ENCODE measurements around the gene IL4I1. TPM values are rescaled to one million over a fixed set of nuclear protein-coding genes. Genes with fewer than 3 reads are reported as not detected.

The IL4I1 gene
- total RNA-seq, 2 experiments from 2014 or later: 1.4 to 1.7 TPM

DNA sequence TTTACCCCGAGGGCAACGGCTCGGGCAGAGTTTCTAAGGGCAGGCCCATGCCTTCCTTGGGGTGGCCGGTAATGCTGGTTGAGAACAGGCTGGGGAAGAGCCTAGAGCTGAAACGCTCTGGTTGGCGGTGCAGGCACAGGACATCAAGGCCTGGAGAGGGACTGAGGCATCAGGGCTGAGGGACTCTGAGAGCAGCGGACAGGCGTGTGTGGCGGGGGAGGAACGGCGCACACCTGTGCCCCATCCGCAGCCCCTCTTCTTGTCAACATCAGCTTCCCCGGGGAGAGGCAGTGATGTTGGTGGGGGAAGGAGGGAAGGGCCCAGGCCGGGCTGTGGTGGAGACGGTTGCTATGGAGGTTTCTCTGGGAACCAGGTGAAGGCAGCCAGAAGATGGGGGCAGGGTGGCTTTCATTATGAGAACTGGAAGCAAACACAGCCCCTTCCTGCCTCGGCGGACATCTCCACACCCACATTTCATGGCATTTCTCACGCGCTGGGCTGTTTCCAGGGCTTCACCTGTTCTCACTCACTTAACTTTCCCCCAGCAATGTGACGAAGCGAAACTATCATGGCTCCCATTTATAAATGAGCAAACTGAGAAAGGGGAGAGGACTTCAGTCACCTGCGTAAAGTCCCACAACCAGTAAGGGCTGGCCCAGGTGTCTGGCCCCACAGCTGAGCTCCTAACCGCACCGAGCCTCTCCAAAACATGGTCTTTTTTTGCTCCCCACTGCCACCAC, 24.1 kb upstream of the IL4I1 start:
- H3K4me3 Mint-ChIP-seq: no peak overlapping the region
- peaks cover 25% of the 10 kb centered on the region for H3K4me1 Mint-ChIP-seq
- H3K27ac Mint-ChIP-seq: no peak overlapping the region
- no peaks in the 10 kb centered on the region for H3K27me3 Mint-ChIP-seq
- no peak for ATAC-seq (ENCODE audit: low read depth)
- POLR2A ChIA-PET: interaction anchor here (1.4 kb wide), 1 partner anchor 11 kb away, joined by 3 read pairs; no protein-coding TSS in a partner anchor
- no peaks in the 10 kb centered on the region for H3K9me3 Mint-ChIP-seq
- H3K36me3 Mint-ChIP-seq: peaks cover 33% of the 10 kb centered on the region
- DNase-seq: no peak

GRCh38 chr19:49918089-49918488, 21.4 kb upstream of the IL4I1 start:
- Mint-ChIP-seq H3K9me3 (no peaks in the 10 kb centered on the region), H3K4me1 (peaks cover 27% of the 10 kb centered on the region), H3K27me3 (no peaks in the 10 kb centered on the region), H3K27ac (peak overlapping the region; percentile 21), H3K36me3 (peaks cover 39% of the 10 kb centered on the region), H3K4me3 (no peak overlapping the region)
- no peak for ATAC-seq (ENCODE audit: low read depth)
- POLR2A ChIA-PET: interaction anchor here (2.0 kb wide), 1 partner anchor 11 kb away, joined by 8 read pairs; the partner anchor contains the start of genes ATF5 and NUP62
- DNase-seq: no peak

DNA sequence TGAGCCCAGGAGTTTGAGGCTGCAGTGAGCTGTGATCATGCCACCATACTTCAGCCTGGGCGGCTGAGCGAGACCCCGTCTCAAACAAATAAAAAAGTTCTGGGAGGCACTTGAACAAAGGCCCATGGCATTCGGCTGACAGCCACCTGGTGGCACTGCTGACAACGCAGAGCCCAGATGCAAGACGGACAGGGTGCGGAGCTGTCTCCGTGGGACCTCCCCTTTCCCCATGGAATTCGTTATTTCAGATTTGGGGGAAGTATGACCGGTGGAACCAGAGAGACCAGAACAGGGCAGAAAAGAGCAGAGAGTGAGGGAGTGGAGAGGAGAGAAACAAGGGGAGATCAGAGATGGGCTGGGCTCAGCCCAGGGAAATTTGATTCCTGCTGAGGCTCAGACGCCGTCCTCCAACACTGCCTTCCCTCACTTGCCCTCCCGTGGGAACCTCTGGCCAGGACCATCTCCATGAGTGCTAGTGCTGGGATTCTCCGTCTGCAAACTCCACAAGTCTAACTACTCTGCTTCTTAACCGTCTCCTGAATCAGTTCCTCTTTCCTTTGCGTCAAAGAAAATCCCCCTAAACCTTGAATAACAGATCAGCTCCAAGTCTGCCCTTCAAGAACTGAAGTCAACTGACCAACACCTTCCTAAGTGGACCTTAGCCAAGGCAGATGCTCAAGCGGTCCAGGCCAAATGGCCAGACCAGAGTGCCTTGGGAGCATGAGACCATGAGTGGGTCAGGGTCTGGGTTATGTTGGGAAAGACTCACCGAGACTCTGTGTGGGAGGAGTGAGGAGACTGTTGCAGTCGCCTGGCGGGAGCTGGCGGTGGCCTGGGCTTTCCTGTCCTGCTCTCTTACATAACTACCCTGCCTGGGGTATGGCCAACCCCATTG, 20.4 kb upstream of the IL4I1 start:
- Mint-ChIP-seq H3K27me3 (no peaks in the 10 kb centered on the region), H3K4me1 (peaks cover 25% of the 10 kb centered on the region), H3K27ac (no peak overlapping the region), H3K36me3 (peaks cover 43% of the 10 kb centered on the region), H3K9me3 (no peaks in the 10 kb centered on the region), H3K4me3 (no peak overlapping the region)
- ATAC-seq (ENCODE audit: low read depth) (no peak), DNase-seq (no peak)
- POLR2A ChIA-PET: interaction anchor here (2.0 kb wide), 1 partner anchor 12 kb away, joined by 8 read pairs; the partner anchor contains the start of genes ATF5 and NUP62

DNA sequence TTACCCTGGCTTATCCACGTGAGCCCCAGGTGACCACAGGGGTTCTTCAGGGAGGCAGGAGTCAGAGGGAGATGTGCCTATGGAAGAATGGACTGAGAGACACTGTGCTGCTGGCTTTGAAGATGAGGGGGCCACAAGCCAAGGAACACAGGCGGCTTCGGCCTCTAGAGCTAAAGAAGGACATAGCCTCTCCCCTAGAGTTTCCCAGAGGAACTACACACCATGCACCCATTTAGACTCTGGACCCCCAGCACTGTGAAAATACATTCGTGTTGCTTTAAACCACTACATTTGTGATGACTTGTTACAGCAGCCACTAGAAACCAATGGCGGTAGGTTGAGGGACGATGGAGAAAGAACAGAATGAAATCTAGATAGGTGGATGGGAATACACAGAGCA, 18.6 kb upstream of the IL4I1 start:
- Mint-ChIP-seq H3K27ac (peak overlapping the region; percentile 42), H3K9me3 (no peaks in the 10 kb centered on the region), H3K36me3 (peaks cover 36% of the 10 kb centered on the region), H3K27me3 (no peaks in the 10 kb centered on the region), H3K4me3 (no peak overlapping the region), H3K4me1 (peaks cover 19% of the 10 kb centered on the region)
- POLR2A ChIA-PET: interaction anchor here (0.6 kb wide), 1 partner anchor 11 kb away, joined by 8 read pairs; no protein-coding TSS in a partner anchor
- no peak for DNase-seq
- ATAC-seq (ENCODE audit: low read depth): no peak

- no peaks in the 10 kb centered on the region for H3K27me3 Mint-ChIP-seq
These were observed 17.0 kb upstream of the IL4I1 start for GRCh38 chr19:49913720-49914119.

GRCh38 chr19:49912965-49913685, 16.4 kb upstream of the IL4I1 start:
- Mint-ChIP-seq H3K36me3 (peaks cover 39% of the 10 kb centered on the region), H3K9me3 (no peaks in the 10 kb centered on the region), H3K4me1 (peaks cover 16% of the 10 kb centered on the region), H3K4me3 (no peak overlapping the region), H3K27me3 (no peaks in the 10 kb centered on the region), H3K27ac (peak overlapping the region; percentile 13)
- POLR2A ChIA-PET: no interaction called here
- ATAC-seq (ENCODE audit: low read depth): no peak
- DNase-seq: no peak

More at GRCh38 chr19:49913720-49914119, 17.0 kb upstream of the IL4I1 start:
- POLR2A ChIA-PET: no interaction called here
- Mint-ChIP-seq H3K4me3 (no peak overlapping the region), H3K9me3 (no peaks in the 10 kb centered on the region), H3K36me3 (peaks cover 38% of the 10 kb centered on the region), H3K27ac (peak overlapping the region; percentile 13), H3K4me1 (peaks cover 16% of the 10 kb centered on the region)
- DNase-seq (no peak), ATAC-seq (ENCODE audit: low read depth) (no peak)

DNA sequence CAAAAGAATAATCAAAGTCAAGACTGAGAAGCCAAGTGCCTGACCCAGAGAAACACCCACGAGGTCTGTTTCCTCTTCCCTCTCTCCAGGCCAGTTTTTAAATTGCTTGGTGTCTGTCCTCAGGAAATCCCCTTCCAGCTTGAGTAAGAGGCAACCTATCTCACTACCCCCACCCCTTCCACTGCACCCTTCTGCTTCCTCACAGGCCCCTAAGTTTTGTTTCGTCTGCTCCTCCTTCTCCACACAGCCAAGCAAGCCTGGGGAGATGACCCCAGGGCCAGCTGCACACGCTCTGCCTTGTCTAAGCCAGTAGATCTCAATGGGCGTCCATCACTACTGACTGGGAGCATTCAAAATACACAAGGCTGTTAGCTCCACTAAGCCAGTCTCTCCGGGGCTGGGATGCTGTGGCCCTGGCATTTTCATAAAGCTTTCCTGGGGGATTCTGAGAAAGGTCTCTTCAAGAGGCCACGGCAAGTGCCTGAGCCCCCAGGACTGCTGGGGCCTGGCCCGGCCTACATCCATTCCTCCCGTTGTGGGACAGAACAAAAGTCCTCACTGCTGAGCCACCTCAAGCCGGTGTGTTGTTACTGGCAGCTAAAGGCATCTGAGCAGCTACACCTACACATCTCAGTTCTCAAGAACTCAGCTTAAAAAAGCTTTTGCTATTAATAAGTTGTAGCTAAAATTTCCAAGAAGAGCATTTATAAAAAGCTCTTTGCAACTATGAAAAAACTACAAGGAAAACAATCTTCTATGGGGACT, 14.9 kb upstream of the IL4I1 start:
- peaks cover 16% of the 10 kb centered on the region for H3K4me1 Mint-ChIP-seq
- no peak for DNase-seq
- H3K4me3 Mint-ChIP-seq: no peak overlapping the region
- no peak for ATAC-seq (ENCODE audit: low read depth)
- peak overlapping the region; percentile 65 for H3K27ac Mint-ChIP-seq
- no peaks in the 10 kb centered on the region for H3K27me3 Mint-ChIP-seq
- POLR2A ChIA-PET: interaction anchor here (1.0 to 1.5 kb wide), 3 partner anchors 10 to 20 kb away, joined by 3 to 10 read pairs (median 3); partner anchors contain the start of genes ATF5 and NUP62
- H3K9me3 Mint-ChIP-seq: no peaks in the 10 kb centered on the region
- peaks cover 37% of the 10 kb centered on the region for H3K36me3 Mint-ChIP-seq

- Mint-ChIP-seq H3K36me3 (peaks cover 39% of the 10 kb centered on the region), H3K27ac (no peak overlapping the region), H3K9me3 (no peaks in the 10 kb centered on the region), H3K27me3 (no peaks in the 10 kb centered on the region), H3K4me3 (no peak overlapping the region), H3K4me1 (peaks cover 20% of the 10 kb centered on the region)
- POLR2A ChIA-PET: interaction anchor here (0.7 kb wide), 1 partner anchor 10 kb away, joined by 3 read pairs; no protein-coding TSS in a partner anchor
- ATAC-seq (ENCODE audit: low read depth): no peak
- DNase-seq: no peak
These were observed 13.5 kb upstream of the IL4I1 start for GRCh38 chr19:49910179-49910578.

- Mint-ChIP-seq H3K4me3 (no peak overlapping the region), H3K27me3 (no peaks in the 10 kb centered on the region), H3K27ac (peak overlapping the region; percentile 6), H3K4me1 (peaks cover 19% of the 10 kb centered on the region), H3K9me3 (no peaks in the 10 kb centered on the region), H3K36me3 (peaks cover 34% of the 10 kb centered on the region)
- DNase-seq (no peak), ATAC-seq (ENCODE audit: low read depth) (no peak)
- POLR2A ChIA-PET: interaction anchor here (1.4 kb wide), 1 partner anchor 20 kb away, joined by 7 read pairs; the partner anchor contains the start of genes ATF5 and NUP62
These were observed 12.1 kb upstream of the IL4I1 start for GRCh38 chr19:49908480-49909420.

DNA sequence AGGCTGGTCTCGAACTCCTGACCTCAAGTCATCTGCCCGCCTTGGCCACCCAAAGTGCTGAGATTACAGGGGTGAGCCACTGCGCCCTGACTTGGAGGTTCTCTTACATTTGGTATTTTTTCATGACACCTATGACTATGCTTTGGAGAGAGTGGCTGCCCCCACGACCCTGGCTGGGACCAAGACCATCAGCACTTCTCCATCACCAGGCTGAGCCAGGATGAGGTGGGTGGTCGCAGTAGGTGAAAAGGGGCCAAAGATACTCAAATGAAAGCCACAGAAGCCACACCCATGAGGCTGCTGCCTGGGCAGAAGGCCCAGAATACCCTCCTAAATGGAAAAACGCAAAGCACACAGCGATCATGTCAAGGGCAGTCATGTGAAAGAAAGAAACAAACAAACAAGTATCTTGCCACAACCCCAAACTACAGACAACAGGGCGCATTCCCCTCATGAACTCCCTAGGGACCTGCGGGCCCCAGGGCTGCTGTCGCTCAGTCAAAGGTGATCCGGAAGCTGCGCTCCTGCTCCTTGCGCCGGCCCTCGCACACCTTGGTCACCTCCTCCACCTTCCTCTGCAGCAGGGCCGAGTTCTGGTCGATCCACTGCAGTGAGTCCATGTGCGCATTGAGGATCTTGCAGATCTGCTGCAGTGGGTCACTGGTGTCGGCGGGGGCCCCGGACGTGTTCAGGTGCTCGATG, 11.2 kb upstream of the IL4I1 start:
- Mint-ChIP-seq H3K9me3 (no peaks in the 10 kb centered on the region), H3K4me3 (no peak overlapping the region), H3K36me3 (peaks cover 32% of the 10 kb centered on the region), H3K27me3 (no peaks in the 10 kb centered on the region), H3K27ac (peak overlapping the region; percentile 6), H3K4me1 (peaks cover 17% of the 10 kb centered on the region)
- no peak for DNase-seq
- POLR2A ChIA-PET: no interaction called here
- ATAC-seq (ENCODE audit: low read depth): no peak

DNA sequence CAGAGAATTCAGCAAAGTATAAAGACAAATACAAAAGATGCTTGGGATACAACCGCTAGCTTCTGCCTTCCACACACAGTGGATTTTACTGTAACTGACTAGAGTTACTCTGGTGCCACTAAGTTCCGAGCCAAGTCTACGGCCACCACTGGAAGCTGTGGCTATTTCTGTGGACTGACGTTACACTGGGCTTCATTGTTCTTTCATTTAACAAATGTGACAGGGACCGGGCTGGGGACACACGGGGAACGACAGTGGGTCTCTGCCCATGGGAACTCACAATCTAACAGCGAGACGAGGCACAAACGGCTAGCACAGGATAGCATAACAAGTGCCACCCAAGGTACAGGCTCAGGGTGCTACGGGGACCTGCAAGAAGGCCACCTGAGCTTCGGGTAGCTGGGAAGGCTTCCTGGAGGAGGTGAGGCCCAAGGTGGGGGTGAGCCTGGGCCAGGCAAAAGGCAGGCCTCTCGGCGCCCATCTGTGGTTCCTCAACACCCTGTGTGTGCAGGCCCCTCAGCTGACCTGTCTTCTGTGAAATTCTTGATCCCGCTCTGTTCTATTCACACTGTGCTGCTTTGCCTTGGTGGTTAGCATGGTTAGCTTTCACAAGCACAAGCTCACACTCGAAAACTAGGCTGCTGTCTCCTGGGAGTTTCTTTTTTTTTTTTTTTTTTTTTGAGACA, 10.3 kb upstream of the IL4I1 start:
- Mint-ChIP-seq H3K4me1 (peaks cover 17% of the 10 kb centered on the region), H3K27me3 (no peaks in the 10 kb centered on the region), H3K36me3 (peaks cover 30% of the 10 kb centered on the region), H3K9me3 (no peaks in the 10 kb centered on the region), H3K27ac (no peak overlapping the region), H3K4me3 (no peak overlapping the region)
- no peak for DNase-seq
- POLR2A ChIA-PET: interaction anchor here (0.7 kb wide), 2 partner anchors 9 to 26 kb away, joined by 3 read pairs; no protein-coding TSS in a partner anchor
- no peak for ATAC-seq (ENCODE audit: low read depth)

Measured in activated naive CD8-positive, alpha-beta T cell treated with anti-CD3 and anti-CD28 coated beads, Interleukin-2, amount 10 ng/mL, durations not matched to agents 7 days and 5 days (primary cell).